ENCODE data around the gene PRKG1. TPM values are rescaled to one million over a fixed set of nuclear protein-coding genes. Genes with fewer than 3 reads are reported as not detected.

Gene PRKG1
- total RNA-seq, 2 experiments from 2014 or later: not detected

GRCh38 chr10:51649064-51649463, 574.8 kb downstream of the PRKG1 start:
- H3K27me3 Mint-ChIP-seq (ENCODE audit: low read depth): no peaks in the 10 kb centered on the region
- CTCF ChIA-PET: no interaction called here
- DNase-seq: no peak
- H3K4me1 Mint-ChIP-seq (ENCODE audit: low read depth): no peaks in the 10 kb centered on the region
- intact Hi-C loops (cut with micrococcal nuclease): no loop called here
- no peaks in the 10 kb centered on the region for H3K36me3 Mint-ChIP-seq (ENCODE audit: low read depth)
- no peak overlapping the region for H3K4me3 Mint-ChIP-seq
- H3K9me3 Mint-ChIP-seq: no peaks in the 10 kb centered on the region
- no peak overlapping the region for H3K27ac Mint-ChIP-seq

- Mint-ChIP-seq H3K9me3 (no peaks in the 10 kb centered on the region), H3K27ac (no peak overlapping the region), H3K27me3 (ENCODE audit: low read depth) (no peaks in the 10 kb centered on the region), H3K4me1 (ENCODE audit: low read depth) (no peaks in the 10 kb centered on the region), H3K4me3 (no peak overlapping the region), H3K36me3 (ENCODE audit: low read depth) (no peaks in the 10 kb centered on the region)
- DNase-seq: no peak
- CTCF ChIA-PET: no interaction called here
- intact Hi-C loops (cut with micrococcal nuclease): no loop called here
These were observed 576.8 kb downstream of the PRKG1 start for GRCh38 chr10:51651063-51651462.

GRCh38 chr10:51653025-51653424, 578.7 kb downstream of the PRKG1 start:
- no peak for DNase-seq
- H3K9me3 Mint-ChIP-seq: no peaks in the 10 kb centered on the region
- no peaks in the 10 kb centered on the region for H3K4me1 Mint-ChIP-seq (ENCODE audit: low read depth)
- no peak overlapping the region for H3K4me3 Mint-ChIP-seq
- no peak overlapping the region for H3K27ac Mint-ChIP-seq
- H3K36me3 Mint-ChIP-seq (ENCODE audit: low read depth): no peaks in the 10 kb centered on the region
- intact Hi-C loops (cut with micrococcal nuclease): no loop called here
- peaks cover 9% of the 10 kb centered on the region for H3K27me3 Mint-ChIP-seq (ENCODE audit: low read depth)
- CTCF ChIA-PET: no interaction called here

GRCh38 chr10:51654918-51655317, 580.6 kb downstream of the PRKG1 start:
- H3K4me3 Mint-ChIP-seq: no peak overlapping the region
- no peak for DNase-seq
- no peak overlapping the region for H3K27ac Mint-ChIP-seq
- H3K36me3 Mint-ChIP-seq (ENCODE audit: low read depth): no peaks in the 10 kb centered on the region
- intact Hi-C loops (cut with micrococcal nuclease): no loop called here
- peaks cover 9% of the 10 kb centered on the region for H3K27me3 Mint-ChIP-seq (ENCODE audit: low read depth)
- H3K4me1 Mint-ChIP-seq (ENCODE audit: low read depth): no peaks in the 10 kb centered on the region
- no peaks in the 10 kb centered on the region for H3K9me3 Mint-ChIP-seq
- CTCF ChIA-PET: no interaction called here

GRCh38 chr10:51656503-51656902, 582.2 kb downstream of the PRKG1 start:
- Mint-ChIP-seq H3K36me3 (ENCODE audit: low read depth) (no peaks in the 10 kb centered on the region), H3K27ac (no peak overlapping the region), H3K9me3 (no peaks in the 10 kb centered on the region), H3K4me3 (no peak overlapping the region), H3K4me1 (ENCODE audit: low read depth) (no peaks in the 10 kb centered on the region), H3K27me3 (ENCODE audit: low read depth) (peaks cover 9% of the 10 kb centered on the region)
- intact Hi-C loops (cut with micrococcal nuclease): no loop called here
- DNase-seq: no peak
- CTCF ChIA-PET: no interaction called here

- no peaks in the 10 kb centered on the region for H3K9me3 Mint-ChIP-seq
- H3K36me3 Mint-ChIP-seq (ENCODE audit: low read depth): no peaks in the 10 kb centered on the region
- no peaks in the 10 kb centered on the region for H3K4me1 Mint-ChIP-seq (ENCODE audit: low read depth)
- H3K4me3 Mint-ChIP-seq: no peak overlapping the region
- intact Hi-C loops (cut with micrococcal nuclease): no loop called here
- H3K27me3 Mint-ChIP-seq (ENCODE audit: low read depth): peaks cover 9% of the 10 kb centered on the region
- no peak for DNase-seq
- CTCF ChIA-PET: no interaction called here
- no peak overlapping the region for H3K27ac Mint-ChIP-seq
These were observed 583.7 kb downstream of the PRKG1 start for GRCh38 chr10:51658000-51658399.

- intact Hi-C loops (cut with micrococcal nuclease): no loop called here
- no peaks in the 10 kb centered on the region for H3K4me1 Mint-ChIP-seq (ENCODE audit: low read depth)
- no peaks in the 10 kb centered on the region for H3K9me3 Mint-ChIP-seq
- H3K27ac Mint-ChIP-seq: no peak overlapping the region
- H3K36me3 Mint-ChIP-seq (ENCODE audit: low read depth): no peaks in the 10 kb centered on the region
- DNase-seq: no peak
- CTCF ChIA-PET: no interaction called here
- peaks cover 9% of the 10 kb centered on the region for H3K27me3 Mint-ChIP-seq (ENCODE audit: low read depth)
- no peak overlapping the region for H3K4me3 Mint-ChIP-seq
These were observed 585.1 kb downstream of the PRKG1 start for GRCh38 chr10:51659344-51659743.

- DNase-seq: no peak
- Mint-ChIP-seq H3K4me1 (ENCODE audit: low read depth) (no peaks in the 10 kb centered on the region), H3K27me3 (ENCODE audit: low read depth) (no peaks in the 10 kb centered on the region), H3K36me3 (ENCODE audit: low read depth) (no peaks in the 10 kb centered on the region), H3K27ac (no peak overlapping the region), H3K9me3 (no peaks in the 10 kb centered on the region), H3K4me3 (no peak overlapping the region)
- intact Hi-C loops (cut with micrococcal nuclease): no loop called here
- CTCF ChIA-PET: interaction anchor here (0.7 kb wide), 1 partner anchor 324 kb away, joined by 4 read pairs; no protein-coding TSS in a partner anchor
These were observed 588.8 kb downstream of the PRKG1 start for GRCh38 chr10:51663086-51663485.

GRCh38 chr10:51666456-51666855, 592.2 kb downstream of the PRKG1 start:
- CTCF ChIA-PET: no interaction called here
- H3K27ac Mint-ChIP-seq: no peak overlapping the region
- no peaks in the 10 kb centered on the region for H3K9me3 Mint-ChIP-seq
- intact Hi-C loops (cut with micrococcal nuclease): no loop called here
- H3K36me3 Mint-ChIP-seq (ENCODE audit: low read depth): no peaks in the 10 kb centered on the region
- DNase-seq: no peak
- no peaks in the 10 kb centered on the region for H3K4me1 Mint-ChIP-seq (ENCODE audit: low read depth)
- no peak overlapping the region for H3K4me3 Mint-ChIP-seq
- peaks cover 4% of the 10 kb centered on the region for H3K27me3 Mint-ChIP-seq (ENCODE audit: low read depth)

GRCh38 chr10:51667678-51668335, 593.5 kb downstream of the PRKG1 start:
- no peaks in the 10 kb centered on the region for H3K36me3 Mint-ChIP-seq (ENCODE audit: low read depth)
- no peak for DNase-seq
- no peak overlapping the region for H3K27ac Mint-ChIP-seq
- H3K9me3 Mint-ChIP-seq: peaks cover 2% of the 10 kb centered on the region
- intact Hi-C loops (cut with micrococcal nuclease): no loop called here
- no peak overlapping the region for H3K4me3 Mint-ChIP-seq
- peaks cover 7% of the 10 kb centered on the region for H3K27me3 Mint-ChIP-seq (ENCODE audit: low read depth)
- no peaks in the 10 kb centered on the region for H3K4me1 Mint-ChIP-seq (ENCODE audit: low read depth)
- CTCF ChIA-PET: interaction anchor here (0.6 kb wide), 1 partner anchor 187 kb away, joined by 3 read pairs; no protein-coding TSS in a partner anchor

GRCh38 chr10:51668336-51668689, 594.0 kb downstream of the PRKG1 start:
- Mint-ChIP-seq H3K27me3 (ENCODE audit: low read depth) (peaks cover 9% of the 10 kb centered on the region), H3K36me3 (ENCODE audit: low read depth) (no peaks in the 10 kb centered on the region), H3K4me3 (no peak overlapping the region), H3K9me3 (peaks cover 2% of the 10 kb centered on the region), H3K27ac (no peak overlapping the region), H3K4me1 (ENCODE audit: low read depth) (no peaks in the 10 kb centered on the region)
- intact Hi-C loops (cut with micrococcal nuclease): no loop called here
- CTCF ChIA-PET: interaction anchor here (0.6 kb wide), 1 partner anchor 188 kb away, joined by 3 read pairs; no protein-coding TSS in a partner anchor
- DNase-seq: no peak

GRCh38 chr10:51669041-51669440, 594.8 kb downstream of the PRKG1 start:
- H3K27me3 Mint-ChIP-seq (ENCODE audit: low read depth): peaks cover 9% of the 10 kb centered on the region
- CTCF ChIA-PET: no interaction called here
- peaks cover 2% of the 10 kb centered on the region for H3K9me3 Mint-ChIP-seq
- H3K4me1 Mint-ChIP-seq (ENCODE audit: low read depth): no peaks in the 10 kb centered on the region
- H3K27ac Mint-ChIP-seq: no peak overlapping the region
- no peaks in the 10 kb centered on the region for H3K36me3 Mint-ChIP-seq (ENCODE audit: low read depth)
- no peak for DNase-seq
- no peak overlapping the region for H3K4me3 Mint-ChIP-seq
- intact Hi-C loops (cut with micrococcal nuclease): no loop called here

- CTCF ChIA-PET: no interaction called here
- intact Hi-C loops (cut with micrococcal nuclease): no loop called here
- Mint-ChIP-seq H3K4me1 (ENCODE audit: low read depth) (no peaks in the 10 kb centered on the region), H3K4me3 (no peak overlapping the region), H3K27ac (no peak overlapping the region), H3K9me3 (peaks cover 2% of the 10 kb centered on the region), H3K27me3 (ENCODE audit: low read depth) (peaks cover 13% of the 10 kb centered on the region), H3K36me3 (ENCODE audit: low read depth) (no peaks in the 10 kb centered on the region)
- DNase-seq: no peak
These were observed 597.8 kb downstream of the PRKG1 start for GRCh38 chr10:51672039-51672535.

All from activated naive CD4-positive, alpha-beta T cell treated with anti-CD3 and anti-CD28 coated beads for 36 hours (primary cell).